ENCODE measurements around the gene YTHDC1.

- TF ChIP-seq CTCF (conservative IDR thresholded peaks at IDR 0.05; ENCODE audit: low read depth in 2 of 2) (no peak), EZH2 (IDR thresholded peaks at IDR 0.05; ENCODE audit: low read depth, unreplicated experiment) (no peak), NANOG (IDR thresholded peaks at IDR 0.05; ENCODE audit: borderline replicate concordance) (no peak), REST (IDR thresholded peaks at IDR 0.05; ENCODE audit: unreplicated experiment) (no peak), POLR2AphosphoS5 (IDR thresholded peaks at IDR 0.05; ENCODE audit: low read depth) (no peak), ETS1 (IDR thresholded peaks at IDR 0.05) (no peak), CREB1 (CRISPR knock-in tag; IDR thresholded peaks at IDR 0.05; ENCODE audit: low read depth) (no peak), EZH2phosphoT487 (IDR thresholded peaks at IDR 0.05; ENCODE audit: unreplicated experiment) (no peak), ZNF462 (CRISPR knock-in tag; IDR thresholded peaks at IDR 0.05) (no peak), ZNF114 (CRISPR knock-in tag; IDR thresholded peaks at IDR 0.05) (no peak), JUNB (IDR thresholded peaks at IDR 0.05; ENCODE audit: unreplicated experiment) (no peak), ZNF331 (CRISPR knock-in tag; IDR thresholded peaks at IDR 0.05; ENCODE audit: low read depth) (no peak)
These were observed 9.6 kb upstream of the YTHDC1 start for GRCh38 chr4:68359508-68359907.
